Ovary (tissue), 9 donors: ENCODE results near the gene ABCA13. TPM values are rescaled to one million over a fixed set of nuclear protein-coding genes. Genes with fewer than 3 reads are reported as not detected.

Source experiments
- DNase-seq, 5 donors: peaks; one replicate each; pipeline ENCODE4 v3.0.0-alpha.2; 2019 to 2020
- H3K27ac ChIP-seq, 2 donors: fragments of 200-600 bp; one replicate each; pipeline versions ENCODE4 v1.5.1 to v1.8.0; 2019 to 2022
- H3K27me3 ChIP-seq: fragments of 200-600 bp; one replicate; pipeline ENCODE4 v1.8.0; 2022
- H3K36me3 ChIP-seq: fragments of 200-600 bp; sonication (generic); one replicate; pipeline ENCODE4 v1.5.1; 2019
- H3K4me1 ChIP-seq: one replicate; pipeline ENCODE4 v1.8.1; 2013; ENCODE audit warnings: mild to moderate bottlenecking, moderate library complexity; ENCODE audit not compliant: insufficient read depth
- H3K4me3 ChIP-seq: fragments of 200-600 bp; sonication (generic); one replicate; pipeline ENCODE4 v1.5.1; 2017
- H3K9me3 ChIP-seq, 2 donors: fragments of 200-600 bp in 1 of 2; sonication (generic) in 1 of 2; one replicate each; pipeline versions ENCODE4 v1.5.1 to v1.8.1; 2013 to 2019; ENCODE audit warnings: mild to moderate bottlenecking in 1 of 2, moderate library complexity in 1 of 2
- EP300 ChIP-seq: sonication (generic); formaldehyde crosslinking; IDR thresholded peaks from one replicate; pipeline ENCODE4 v1.6.1; 2017; ENCODE audit warnings: antibody characterized with exemption
- POLR2A ChIP-seq: fragments of 450-650 bp; IDR thresholded peaks from one replicate; pipeline ENCODE4 v1.6.1; 2017; ENCODE audit warnings: antibody characterized with exemption, mild to moderate bottlenecking, moderate library complexity
- WGBS, 3 donors: extraction: QIAGEN DNeasy Blood & Tissue Kit in 1 of 3; methylation state at CpG; one replicate each; pipeline versions ENCODE4 v1.1.5 to v1.1.7; 2013 to 2017; 5-methylcytosine and 5-hydroxymethylcytosine counted together
- intact Hi-C, 4 donors: fragments of 100-400 bp; cut with DNase I; formaldehyde crosslinking; loops; one replicate each; pipeline versions ENCODE4 v1.11.0 to v1.15.1; 2022 to 2023
- polyA plus RNA-seq, 2 donors: library from polyadenylated mRNA; stranded (reverse); fragments of 200-250 nt in 1 of 2; fragments of 350-450 nt in 1 of 2; fragmentation: Illumina TruSeq in 1 of 2; extraction: RNeasy Lipid Tissue Mini Kit (QIAGEN cat#74804) in 1 of 2; gene quantifications; one replicate each; pipeline ENCODE4 v1.2.3, GENCODE V29; 2013 to 2014
- total RNA-seq, 7 donors: library from RNA; depleted of rRNA in 2 of 7; stranded (reverse); fragments of >200 nt in 2 of 7; fragmentation: NEBNext Ultra II Directional in 3 of 7; extraction: Animal tissue kit (Norgen Biotek cat#: 25700) in 3 of 7; gene quantifications; one replicate each; pipeline versions ENCODE4 v1.1.0 to v1.2.4, GENCODE V29; 2016 to 2023
- TF ChIP-seq, protein P1 (sequence below), 3 donors: fragments of 450-650 bp in 2 of 3; fragments of 200-600 bp in 1 of 3; IDR thresholded peaks; one replicate each; pipeline versions ENCODE4 v1.5.1 to v1.8.0; 2016 to 2022; ENCODE audit warnings: antibody characterized with exemption in 3 of 3, mild to moderate bottlenecking in 1 of 3
- donor health status: DM: no; HTN: no; CAD: no; lungs with moderate emphysema.
- donor health status: DM: no; HTN: no; CAD: no.
- donor health status: Bipolar disorder and iron deficiency.
- donor health status: DM: yes; HTN: yes; CAD: no.
- donor health status: DM: no; HTN: no; CAD: no.
- donor health status: DM: yes; HTN: yes; CAD: no.

ABCA13 gene
- total and polyA plus RNA-seq, 9 donors, result 0.02 to 4.1 (median 0.20) TPM

DNA sequence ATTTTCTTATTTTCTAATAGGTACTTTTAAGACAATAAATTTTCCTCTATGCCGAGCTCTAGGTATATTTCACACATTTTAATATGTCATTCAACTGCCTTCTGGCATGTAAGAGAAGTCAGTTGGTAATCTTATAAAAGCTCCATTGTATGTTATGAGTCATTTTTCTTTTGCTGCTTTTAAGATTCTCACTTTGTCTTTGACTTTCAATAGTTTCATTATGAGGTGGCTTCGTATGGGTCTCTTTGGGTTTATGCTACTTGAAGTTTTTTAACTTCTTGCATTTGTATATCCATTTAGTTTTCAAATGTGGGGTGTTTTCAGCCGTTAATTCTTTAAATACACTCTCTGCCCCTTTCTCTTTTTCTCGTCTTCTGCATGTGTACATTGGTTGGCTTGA, 80.5 kb downstream of the ABCA13 start:
- peaks cover 0 to 4% of the 10 kb centered on the region in 2 donors for H3K9me3 ChIP-seq
- no peaks in the 10 kb centered on the region for H3K27me3 ChIP-seq
- H3K4me1 ChIP-seq, result no peaks in the 10 kb centered on the region
- 90 to 96% (median 92%) methylated on average over 4 of the region's 4 CpGs for WGBS, 3 donors
- no peaks in the 10 kb centered on the region for H3K36me3 ChIP-seq
- TF ChIP-seq POLR2A (no peak), EP300 (no peak)
- TF ChIP-seq, protein P1, sequence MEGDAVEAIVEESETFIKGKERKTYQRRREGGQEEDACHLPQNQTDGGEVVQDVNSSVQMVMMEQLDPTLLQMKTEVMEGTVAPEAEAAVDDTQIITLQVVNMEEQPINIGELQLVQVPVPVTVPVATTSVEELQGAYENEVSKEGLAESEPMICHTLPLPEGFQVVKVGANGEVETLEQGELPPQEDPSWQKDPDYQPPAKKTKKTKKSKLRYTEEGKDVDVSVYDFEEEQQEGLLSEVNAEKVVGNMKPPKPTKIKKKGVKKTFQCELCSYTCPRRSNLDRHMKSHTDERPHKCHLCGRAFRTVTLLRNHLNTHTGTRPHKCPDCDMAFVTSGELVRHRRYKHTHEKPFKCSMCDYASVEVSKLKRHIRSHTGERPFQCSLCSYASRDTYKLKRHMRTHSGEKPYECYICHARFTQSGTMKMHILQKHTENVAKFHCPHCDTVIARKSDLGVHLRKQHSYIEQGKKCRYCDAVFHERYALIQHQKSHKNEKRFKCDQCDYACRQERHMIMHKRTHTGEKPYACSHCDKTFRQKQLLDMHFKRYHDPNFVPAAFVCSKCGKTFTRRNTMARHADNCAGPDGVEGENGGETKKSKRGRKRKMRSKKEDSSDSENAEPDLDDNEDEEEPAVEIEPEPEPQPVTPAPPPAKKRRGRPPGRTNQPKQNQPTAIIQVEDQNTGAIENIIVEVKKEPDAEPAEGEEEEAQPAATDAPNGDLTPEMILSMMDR (IDR thresholded peaks at IDR 0.05), result no peak
- intact Hi-C loops, result no loop called here
- H3K4me3 ChIP-seq, result no peak overlapping the region
- no peak for DNase-seq
- no peak overlapping the region for H3K27ac ChIP-seq

DNA sequence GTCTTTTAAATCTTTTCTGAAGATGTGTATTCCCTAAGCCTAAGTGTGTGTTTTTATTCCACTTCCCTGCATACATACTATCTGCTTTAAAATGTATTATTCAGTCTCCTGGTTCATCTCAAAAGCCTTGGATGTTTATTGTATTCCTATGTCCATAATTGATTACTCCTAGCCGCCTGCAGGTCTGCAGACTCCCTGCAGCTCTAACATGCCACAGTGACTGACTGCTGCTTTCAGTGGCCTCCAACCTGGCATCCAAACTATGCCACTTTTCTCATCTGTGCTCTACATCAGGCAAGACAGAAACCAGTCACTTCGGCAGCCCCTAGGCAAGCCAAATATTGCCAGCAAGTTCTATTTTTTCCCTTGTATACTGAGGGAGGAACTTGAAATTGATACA, 81.7 kb downstream of the ABCA13 start:
- H3K36me3 ChIP-seq, result no peaks in the 10 kb centered on the region
- H3K4me1 ChIP-seq, result no peaks in the 10 kb centered on the region
- TF ChIP-seq EP300 (no peak), POLR2A (no peak)
- TF ChIP-seq, protein P1 (IDR thresholded peaks at IDR 0.05), result no peak
- 64 to 72% (median 71%) methylated on average over 2 of the region's 2 CpGs for WGBS, 3 donors
- no peak for DNase-seq
- H3K9me3 ChIP-seq, result no peaks in the 10 kb centered on the region
- H3K27ac ChIP-seq, result no peak overlapping the region
- intact Hi-C loops, result no loop called here
- no peak overlapping the region for H3K4me3 ChIP-seq
- no peaks in the 10 kb centered on the region for H3K27me3 ChIP-seq

DNA sequence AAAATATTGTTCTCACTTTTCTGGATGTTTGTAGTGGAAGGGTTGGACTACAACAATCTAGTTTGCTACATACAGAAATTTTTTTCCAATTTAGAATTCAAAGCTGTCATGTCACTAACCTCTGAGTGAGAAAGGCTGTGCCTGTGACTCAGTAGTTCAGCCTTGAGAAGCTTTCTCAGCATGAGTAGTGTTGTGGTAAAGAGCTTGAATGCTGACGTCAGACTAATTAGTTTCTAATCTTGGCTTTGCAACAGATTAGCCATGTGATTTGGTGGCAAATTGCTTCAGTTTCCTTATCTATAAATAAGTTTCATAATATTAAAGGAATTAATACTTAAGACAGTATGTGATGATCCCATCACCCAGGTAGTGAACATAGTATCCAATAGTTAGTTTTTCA, 83.8 kb downstream of the ABCA13 start:
- no peak overlapping the region for H3K4me3 ChIP-seq
- TF ChIP-seq EP300, result no peak
- TF ChIP-seq POLR2A, result no peak
- TF ChIP-seq, protein P1 (IDR thresholded peaks at IDR 0.05), result no peak
- WGBS, 3 donors, result 25 to 38% (median 28%) methylated on average over 1 of the region's 1 CpG
- no peaks in the 10 kb centered on the region for H3K4me1 ChIP-seq
- H3K36me3 ChIP-seq, result no peaks in the 10 kb centered on the region
- intact Hi-C loops, result no loop called here
- H3K27me3 ChIP-seq, result no peaks in the 10 kb centered on the region
- DNase-seq, result no peak
- no peak overlapping the region for H3K27ac ChIP-seq
- H3K9me3 ChIP-seq, result no peaks in the 10 kb centered on the region

DNA sequence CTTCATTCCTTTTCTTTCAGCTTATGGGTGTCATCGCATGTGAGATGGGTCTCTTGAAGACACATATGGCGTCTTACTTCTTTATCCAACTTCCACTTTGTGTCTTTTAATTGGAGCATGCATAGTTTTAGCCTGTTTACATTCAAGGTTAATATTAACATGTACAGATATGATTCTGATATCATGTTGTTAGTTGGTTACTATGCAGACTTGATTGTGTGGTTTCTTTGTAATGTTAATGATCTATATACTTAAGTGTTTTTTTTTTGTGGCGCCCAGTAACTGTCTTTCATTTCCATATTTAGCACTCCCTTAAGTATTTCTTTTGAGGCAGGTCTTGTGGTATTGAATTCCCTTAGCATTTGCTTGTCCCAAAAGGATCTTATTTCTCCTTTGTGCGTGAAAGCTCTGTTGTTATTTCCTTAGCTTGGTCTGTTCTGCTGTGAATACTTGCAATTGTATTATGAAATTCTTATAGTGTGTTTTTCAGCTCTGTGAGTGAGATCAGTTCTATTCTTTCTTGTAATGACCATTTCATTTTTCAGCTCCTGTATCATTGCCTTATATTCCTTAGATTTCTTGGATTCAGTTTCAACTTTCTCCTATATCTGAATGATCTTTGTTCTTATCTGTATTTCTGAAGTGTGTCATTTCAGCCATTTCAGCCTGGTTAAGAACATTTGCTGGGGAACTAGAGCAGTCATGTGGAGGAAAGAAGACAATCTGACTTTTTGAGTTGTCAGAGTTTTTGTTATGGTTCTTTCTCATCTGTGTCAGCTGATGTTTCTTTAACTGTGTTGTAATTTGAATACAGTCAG, 88.4 kb downstream of the ABCA13 start:
- TF ChIP-seq POLR2A (no peak), EP300 (no peak)
- TF ChIP-seq, protein P1 (IDR thresholded peaks at IDR 0.05), result no peak
- no peaks in the 10 kb centered on the region for H3K36me3 ChIP-seq
- H3K27me3 ChIP-seq, result no peaks in the 10 kb centered on the region
- intact Hi-C loops, result no loop called here
- 80 to 91% (median 81%) methylated on average over 4 of the region's 4 CpGs for WGBS, 3 donors
- no peak for DNase-seq
- H3K27ac ChIP-seq, result no peak overlapping the region
- H3K4me3 ChIP-seq, result no peak overlapping the region
- H3K9me3 ChIP-seq, result no peaks in the 10 kb centered on the region
- H3K4me1 ChIP-seq, result no peaks in the 10 kb centered on the region
